GM21528 (cell line): Measurements from ENCODE around the gene UMAD1.
"Not testable (repeated sequence)": the region's sequence is repeated elsewhere in the genome, so short reads cannot be mapped to it uniquely, and the experiment has no call there.

ENCODE experiments used
- ATAC-seq: cut with Tn5 transposase; IDR thresholded peaks from one replicate; pipeline ENCODE4 v1.9.1; 2021; ENCODE audit warnings: mild to moderate bottlenecking, moderate library complexity; ENCODE audit not compliant: unreplicated experiment, low FRiP score

UMAD1 gene

DNA sequence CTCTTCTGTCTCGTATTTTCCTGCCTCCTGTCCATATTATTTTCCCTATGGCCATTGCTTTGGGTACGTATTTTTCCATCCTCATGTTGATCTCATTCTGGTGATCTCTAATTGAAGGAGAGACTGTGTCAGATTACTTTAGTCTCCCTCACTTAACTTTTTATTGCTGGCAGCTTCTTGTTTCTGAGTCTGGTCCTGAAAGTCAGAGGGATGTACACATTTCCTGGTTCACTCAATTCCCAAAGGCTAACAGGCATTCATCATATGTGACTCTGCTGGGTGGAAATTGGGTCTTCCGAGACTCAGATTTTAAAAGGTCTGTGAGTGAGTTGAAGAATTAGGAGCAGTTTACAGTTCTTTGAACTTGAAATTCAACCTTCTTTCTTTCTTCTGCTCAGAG is 10.9 kb downstream of the UMAD1 start:
- no peak for ATAC-seq

DNA sequence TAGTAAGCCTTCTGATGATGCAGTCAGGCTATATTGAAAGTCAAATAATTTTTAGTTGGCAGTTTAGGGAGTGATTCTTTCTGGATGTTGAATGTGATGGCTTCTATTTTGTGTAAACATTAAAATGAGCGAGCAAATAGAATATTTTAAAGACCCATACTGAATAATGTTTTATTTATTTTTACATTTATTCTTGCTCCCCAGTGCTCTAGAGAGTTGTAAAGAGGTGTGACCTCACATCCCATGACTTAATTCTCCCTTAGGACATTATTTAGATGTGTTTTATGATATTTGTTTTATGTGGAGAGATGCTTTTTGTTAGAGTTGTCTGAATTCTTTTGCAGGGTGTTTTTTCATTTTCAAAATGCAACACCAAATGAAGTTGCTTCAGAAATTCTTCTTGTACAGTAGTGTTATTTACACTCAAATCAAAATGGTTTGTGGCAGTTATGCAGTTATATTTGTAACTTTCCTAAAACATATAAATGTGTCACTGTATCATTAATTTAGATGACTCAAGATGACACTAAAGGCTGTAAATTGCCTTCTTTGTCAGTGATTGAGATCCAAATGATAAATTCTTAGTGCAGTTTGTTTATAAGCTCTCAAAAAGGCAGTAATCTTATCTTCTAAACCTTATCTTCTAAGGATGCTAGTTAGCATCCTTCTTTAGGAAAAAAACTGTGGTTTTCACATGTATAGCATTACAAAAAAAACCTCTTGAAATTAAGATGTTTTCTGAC is 12.4 kb downstream of the UMAD1 start:
- ATAC-seq, result no peak

DNA sequence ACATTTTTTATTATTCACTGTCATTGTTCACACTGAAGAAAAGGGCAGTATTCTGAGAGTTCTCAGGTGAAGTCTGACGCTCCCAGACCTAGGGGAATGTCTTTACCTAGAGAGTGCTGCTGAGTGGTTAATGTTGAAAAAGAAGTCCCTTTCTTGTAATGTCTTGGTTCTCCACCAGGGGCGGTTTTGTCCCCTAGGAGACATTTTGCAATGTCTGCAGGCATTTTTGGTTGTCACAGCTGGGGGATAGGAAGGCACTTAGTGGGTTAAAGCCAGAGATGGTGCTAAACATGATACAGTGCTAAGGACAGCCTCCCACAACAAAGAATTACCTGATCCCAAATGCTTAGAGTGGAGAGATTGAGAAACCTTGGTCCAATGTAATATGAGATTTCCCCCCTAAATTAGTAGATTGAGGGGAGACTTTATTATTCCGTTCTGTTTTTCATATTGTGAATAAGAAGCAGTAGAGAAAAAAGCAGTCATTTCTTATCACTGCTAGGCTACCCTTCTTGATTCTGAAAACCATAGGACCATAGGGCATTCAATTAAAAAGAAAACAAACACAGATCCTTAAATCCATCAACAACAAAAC is 13.1 kb downstream of the UMAD1 start:
- no peak for ATAC-seq

DNA sequence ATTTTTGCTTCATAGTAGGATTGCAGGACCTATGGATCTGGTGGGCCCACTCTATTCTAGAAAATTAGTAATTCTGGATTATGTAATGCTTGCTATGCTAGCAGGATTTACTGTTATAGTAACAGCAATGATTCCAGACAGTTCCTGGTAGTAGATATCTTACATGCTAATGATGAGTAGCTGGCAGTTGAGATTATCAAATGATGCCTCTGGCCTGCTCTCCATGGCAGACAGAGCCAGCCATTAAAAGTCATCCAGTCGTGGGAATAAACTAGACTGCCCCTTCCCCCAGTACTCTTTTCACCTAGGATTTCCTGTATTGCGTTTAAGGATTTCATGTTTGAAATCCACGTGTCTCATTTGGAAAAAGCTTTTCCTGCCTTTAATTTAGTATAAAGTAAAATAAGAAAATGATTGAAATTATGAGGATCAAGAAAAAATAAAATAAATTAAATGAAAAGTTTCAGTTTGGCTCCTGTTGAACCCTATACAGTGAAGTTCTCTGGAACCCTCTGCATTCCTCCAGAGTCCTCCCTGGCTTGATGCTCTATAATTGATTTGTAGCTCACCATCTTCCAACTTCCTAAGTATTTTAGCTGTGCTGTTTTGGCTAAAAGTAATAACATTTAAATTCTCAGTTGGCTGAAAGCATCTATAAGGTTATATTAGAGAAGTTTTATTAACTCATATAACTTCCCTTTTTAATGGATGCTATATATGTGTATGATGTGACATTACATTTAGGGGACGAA is 14.6 kb downstream of the UMAD1 start:
- no peak for ATAC-seq

DNA sequence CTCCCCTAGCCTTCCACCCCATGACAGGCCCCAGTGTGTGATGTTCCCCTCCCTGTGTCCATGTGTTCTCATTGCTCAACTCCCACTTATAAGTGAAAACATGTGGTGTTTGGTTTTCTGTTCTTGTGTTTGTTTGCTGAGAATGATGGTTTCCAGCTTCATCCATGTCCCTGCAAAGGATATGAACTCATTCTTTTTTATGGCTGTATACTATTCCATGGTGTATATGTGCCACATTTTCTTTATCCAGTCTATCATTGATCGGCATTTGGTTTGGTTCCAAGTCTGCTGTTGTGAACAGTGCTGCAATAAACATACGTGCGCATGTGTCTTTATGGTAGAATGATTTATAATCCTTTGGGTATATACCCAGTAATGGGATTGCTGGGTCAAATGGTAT is 15.9 kb downstream of the UMAD1 start:
- not testable (repeated sequence) for ATAC-seq

DNA sequence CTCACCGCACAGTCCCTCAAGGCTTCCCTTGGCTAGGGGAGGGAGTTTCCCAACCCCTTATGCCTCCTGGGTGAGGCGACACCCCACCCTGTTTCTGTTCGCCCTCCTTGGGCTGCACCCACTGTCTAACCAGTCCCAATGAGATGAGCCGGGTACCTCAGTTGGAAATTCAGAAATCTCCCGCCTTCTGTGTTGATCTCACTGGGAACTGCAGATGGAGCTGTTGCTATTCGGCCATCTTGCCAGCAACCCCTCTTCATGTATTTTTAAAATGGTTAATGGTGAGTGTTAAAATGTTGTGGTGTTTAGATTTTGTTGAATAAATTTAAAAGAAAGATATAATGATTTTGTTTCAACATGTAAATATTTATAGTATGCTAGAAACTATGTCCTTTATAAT is 22.0 kb downstream of the UMAD1 start:
- ATAC-seq, result no peak

DNA sequence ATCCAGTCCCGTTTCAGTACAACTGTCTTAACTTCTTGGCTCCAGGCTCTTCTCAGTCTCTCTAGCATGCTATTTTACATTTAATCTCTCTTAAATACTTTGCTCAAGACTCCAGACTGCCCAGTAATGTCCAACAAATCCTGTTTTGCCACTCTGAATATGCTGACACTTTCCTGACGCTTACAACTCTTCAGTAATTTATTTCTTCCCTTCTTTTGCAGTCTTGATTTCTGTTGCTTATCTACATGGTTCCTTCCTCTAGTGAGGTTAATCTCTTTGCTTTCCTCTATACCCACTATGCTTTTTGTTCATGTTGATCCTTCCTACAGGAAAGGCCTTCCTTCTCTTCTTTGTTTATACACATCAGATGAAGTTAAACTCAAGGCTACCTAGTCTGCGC is 23.7 kb downstream of the UMAD1 start:
- no peak for ATAC-seq

DNA sequence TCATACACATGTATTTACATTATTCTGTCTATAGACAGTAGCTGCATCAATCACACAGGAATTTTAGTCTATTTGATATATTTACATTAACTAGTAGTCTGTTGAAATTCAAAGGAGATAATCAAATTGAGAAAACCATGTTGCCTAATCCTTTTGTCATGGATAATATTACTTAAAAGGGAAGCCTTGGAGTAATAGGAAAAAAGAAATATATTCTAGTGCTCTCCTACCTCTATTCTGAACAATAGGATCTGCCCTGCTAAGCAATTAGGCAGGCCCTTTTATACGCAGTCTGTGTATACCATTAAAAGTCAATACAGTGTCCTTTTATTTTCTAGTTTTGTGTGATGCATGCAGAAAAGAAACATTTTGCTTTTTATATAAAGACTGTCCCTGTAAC is 24.5 kb downstream of the UMAD1 start:
- no peak for ATAC-seq

DNA sequence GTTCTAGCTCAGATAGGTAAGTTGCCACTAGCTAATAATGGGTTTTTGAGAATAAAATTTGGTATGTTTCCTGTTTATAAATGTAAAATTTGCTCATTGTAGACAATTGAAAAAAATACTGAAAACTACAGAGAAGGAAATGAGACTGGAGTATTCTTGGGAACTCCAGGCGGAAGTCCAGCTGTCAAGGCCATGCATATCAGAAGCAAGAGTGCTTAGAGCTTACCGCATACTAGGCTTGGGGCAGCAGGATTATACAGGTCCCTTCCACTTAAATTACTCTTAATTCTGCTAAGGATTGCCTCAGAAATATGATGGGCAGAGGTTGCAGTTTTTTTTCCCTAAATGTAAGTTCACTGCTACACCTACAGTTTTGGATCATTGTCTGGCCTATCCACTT is 26.6 kb downstream of the UMAD1 start:
- no peak for ATAC-seq

DNA sequence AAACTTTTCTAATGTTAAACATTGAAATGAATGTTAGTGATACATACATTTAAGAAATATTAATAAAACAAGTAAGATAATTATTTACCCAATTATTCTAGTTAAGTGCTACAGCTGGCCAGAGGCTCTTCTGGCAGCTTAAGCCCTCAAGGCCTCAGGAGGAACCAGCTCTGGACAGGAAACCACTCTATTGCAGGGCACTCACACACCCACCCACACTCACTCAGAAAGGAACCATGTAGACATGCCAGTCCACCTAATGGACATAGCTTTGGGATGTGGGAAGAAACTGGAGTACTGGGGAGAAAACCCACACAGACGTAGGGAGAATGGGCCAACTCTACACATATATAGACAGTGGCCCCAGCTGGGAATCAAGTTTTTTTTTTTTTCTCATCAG is 28.2 kb downstream of the UMAD1 start:
- no peak for ATAC-seq

DNA sequence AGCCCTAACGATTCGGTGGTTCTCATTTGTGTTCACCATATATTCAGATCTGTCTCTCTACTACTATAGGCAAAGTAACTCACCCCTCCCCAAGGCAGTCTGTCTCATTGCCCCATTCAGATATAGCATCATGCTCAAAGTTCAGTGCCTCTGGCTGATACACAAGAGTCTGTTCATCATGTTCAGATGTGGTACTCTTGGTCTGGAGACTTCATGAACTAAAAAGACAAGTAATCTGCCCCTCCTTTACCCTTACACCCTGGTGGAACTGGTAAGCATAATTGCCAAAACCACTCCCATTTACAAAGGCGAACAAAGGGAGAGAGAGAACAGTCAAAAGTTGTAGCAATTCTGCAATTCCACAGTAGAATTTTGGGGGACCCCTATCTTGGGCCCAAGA is 29.9 kb downstream of the UMAD1 start:
- ATAC-seq, result no peak

DNA sequence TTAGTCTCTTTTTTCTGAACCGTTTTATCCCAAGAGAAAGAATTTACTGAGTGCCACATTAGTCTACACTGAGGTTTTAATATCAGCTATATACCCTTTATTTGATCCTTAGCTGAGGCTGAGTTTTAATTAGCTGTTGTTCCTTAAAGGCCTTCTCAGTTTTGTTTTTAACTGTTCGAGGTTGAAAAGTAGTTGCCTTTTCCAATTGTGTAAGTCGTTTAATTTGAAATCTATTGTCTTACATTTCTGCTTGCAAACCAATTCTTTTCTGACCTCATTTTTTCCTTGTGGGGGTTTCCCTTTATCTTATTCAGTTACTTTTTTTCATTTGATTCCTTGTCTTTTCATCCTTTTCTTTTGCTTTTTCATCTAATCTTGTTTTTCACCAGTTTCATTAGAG is 30.8 kb downstream of the UMAD1 start:
- ATAC-seq, result no peak

DNA sequence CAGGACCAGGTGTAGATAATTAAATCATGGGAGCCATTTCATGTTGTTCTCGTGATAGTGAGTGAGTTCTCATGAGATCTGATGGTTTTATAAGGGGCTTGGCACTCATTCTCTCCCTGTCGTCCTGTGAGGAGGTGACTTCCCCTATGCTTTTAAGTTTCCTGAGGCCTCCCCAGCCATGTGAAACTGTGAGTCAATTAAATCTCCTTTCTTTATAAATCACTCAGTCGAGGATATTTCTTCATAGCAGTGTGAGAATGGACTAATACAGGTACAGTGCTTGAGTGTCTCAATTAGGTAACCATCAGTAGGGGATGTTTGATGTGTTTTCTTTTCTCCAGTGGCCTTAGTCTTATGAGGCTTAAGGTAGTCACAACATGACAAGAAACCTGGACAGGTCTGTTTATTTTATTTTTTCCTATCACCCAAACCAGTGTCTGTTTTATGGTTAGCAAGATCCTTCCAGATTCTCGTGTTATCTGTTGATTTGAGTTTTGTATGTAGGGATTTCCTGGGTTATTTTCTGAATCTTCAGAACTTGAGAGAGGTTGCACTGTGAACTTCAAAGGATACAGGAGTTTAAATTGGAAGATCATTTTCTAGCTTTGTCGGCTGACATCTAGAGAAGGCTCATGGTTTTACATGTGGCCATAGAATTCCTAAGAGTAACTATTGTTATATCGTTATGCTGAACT is 32.1 kb downstream of the UMAD1 start:
- no peak for ATAC-seq

DNA sequence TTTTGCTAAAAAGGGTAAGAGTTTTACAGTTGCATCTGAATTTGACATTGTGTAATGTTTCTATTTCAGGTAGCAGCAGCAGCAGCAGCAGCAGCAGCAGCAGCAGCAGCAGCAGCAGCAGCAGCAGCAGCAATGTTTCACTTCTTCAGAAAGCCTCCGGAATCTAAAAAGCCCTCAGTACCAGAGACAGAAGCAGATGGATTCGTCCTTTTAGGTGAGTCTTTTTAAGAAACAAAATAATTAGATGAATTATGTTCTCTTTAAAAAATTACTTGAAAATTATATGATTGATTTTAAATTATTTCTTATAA is 32.6 kb downstream of the UMAD1 start:
- ATAC-seq, result no peak

DNA sequence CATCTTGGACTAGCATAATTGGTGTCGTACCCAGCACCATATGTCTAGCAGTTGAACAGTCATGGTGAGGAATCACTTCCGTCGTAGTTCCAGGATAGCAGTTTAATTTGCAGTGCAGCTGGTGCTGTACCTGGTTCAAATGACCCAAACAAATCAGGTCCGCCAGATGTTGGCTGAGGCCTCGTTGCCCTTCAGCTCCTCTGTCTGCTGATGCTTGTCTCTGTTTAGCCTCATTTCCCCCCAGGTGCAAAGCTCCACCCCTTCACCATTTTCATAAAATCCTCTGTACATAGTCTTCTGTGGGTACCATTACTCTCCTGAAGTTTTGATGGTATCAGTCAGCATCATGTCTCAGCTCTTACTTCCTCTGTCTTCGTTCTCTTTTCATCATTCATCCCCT is 35.1 kb downstream of the UMAD1 start:
- ATAC-seq, result no peak

DNA sequence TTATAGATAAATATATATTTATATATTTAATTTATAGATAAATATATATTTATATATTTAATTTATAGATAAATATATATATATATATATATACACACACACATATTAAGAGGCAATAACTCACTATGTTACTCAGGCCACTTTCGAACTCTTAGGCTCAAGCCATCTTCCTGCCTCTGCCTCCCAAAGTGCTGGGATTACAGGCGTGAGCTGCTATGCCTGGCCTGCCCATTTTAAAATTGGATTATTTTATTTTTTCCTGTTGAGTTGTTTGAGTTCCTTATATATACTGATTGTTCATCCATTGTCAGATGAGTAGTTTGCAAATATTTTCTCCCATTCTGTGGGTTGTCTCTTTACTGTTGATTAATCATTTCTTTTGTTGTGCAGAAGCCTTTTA is 39.1 kb downstream of the UMAD1 start:
- ATAC-seq, result not testable (repeated sequence)

DNA sequence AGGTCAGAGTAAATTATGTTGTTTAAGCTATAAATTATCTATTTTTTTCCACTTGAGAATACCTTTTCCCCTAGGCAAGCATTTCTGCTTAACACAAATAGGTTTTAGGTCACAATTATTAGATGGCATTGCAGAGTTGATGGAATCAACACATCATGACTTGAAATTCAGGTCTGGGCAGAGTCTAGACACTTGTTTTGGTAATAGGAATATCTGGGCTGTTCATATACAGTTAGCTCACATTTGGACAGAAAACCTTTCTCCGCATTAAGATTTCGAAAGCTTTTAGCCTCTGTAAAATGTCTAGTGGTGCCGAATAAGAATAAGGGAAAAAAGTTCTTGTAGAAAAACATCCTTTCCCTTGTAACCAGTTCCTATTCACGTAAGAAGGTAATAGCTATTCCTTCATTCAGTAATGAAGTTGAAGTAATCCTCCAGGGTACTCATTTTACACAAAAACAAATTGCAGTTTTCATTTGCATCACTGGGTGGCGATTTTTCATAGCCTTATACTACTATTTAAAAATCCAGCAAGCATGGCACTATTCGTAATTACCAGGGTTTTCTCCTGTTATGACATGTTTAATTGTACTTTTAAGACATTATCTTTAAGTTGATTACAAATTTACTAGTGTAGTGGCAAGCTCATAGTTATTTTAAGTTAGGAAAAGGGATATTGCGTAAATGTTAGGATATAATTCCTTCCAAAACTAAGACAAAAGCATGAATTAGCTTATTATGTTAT is 40.8 kb downstream of the UMAD1 start:
- ATAC-seq, result peak; percentile 86

DNA sequence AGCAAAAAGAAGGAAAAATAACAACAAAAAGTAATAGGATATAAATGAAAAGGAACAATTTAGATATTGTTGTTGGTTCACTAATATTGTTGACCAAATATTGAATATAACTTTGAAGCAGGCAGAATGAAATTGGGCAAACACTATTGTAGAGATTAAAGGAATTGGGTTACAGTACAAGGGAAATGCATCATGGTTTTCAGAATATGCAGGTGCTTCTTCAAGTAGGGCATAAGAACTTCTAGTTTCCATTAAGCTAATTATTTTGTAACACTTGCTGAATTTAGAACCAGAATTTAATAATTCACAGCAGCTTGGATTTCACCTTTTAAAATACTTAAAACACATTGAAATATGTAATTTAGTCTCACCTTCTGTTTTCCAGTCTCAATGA is 41.4 kb downstream of the UMAD1 start:
- ATAC-seq, result no peak

DNA sequence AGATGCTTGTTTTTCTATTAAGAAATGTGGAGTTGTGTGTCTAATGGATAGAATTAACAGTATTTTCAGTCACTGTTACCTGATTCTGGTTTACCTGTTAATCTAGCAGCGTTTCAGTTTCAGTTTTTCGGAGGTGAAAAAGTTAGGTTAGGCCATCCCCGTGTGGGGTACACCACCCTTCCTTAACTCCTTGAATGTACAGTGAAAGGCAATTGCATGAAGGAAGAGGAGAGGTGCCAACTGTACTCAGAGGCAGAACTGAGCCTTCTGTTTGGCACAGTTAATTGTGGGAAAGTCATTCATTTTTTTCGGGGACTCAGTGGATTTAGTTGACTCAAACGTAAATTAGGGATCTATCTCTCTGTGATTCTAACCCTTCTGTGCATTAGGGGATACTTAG is 42.3 kb downstream of the UMAD1 start:
- no peak for ATAC-seq

DNA sequence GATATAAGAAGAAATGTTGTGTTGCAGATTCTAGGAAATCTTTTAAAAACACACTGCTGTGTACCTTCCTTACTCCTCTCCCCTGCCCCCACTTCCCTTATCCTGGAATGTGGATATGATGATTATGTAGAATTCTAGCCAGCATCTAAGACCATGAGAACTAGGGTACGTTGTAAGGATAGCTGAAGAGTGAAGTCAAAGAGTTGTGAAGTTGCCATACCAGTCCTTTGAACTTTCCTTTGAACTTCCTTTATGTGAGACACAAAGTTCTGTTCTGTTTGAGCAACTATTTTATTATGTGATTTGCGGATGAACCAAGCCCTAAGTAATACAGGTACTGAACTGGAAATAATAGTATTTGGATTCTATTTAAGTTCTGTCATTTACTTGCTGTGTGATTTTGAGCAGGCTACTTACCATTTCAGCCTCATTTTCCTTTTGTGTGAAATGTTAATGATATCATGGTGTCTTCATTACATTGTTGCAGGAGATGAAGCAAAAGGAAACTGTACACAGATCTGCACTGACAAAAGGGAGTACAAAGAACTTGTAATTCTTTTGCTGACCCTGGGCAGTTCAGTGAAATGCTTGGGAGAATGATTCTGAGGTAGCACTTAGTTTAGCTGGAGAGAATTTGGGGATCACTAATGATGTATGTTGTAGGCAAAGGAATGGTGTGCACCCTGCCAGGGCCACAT is 46.4 kb downstream of the UMAD1 start:
- no peak for ATAC-seq
